NCI-H1048 (cell line): ENCODE results near the gene PPP1R27.

ENCODE experiments used
- DNase-seq: peaks from one replicate; lab custom pipeline; 2025; lab: John Stamatoyannopoulos, UW

The PPP1R27 gene

GRCh38 chr17:81834831-81835267, at the start of gene PPP1R27:
Gene PPP1R27, minus strand, starts transcription at chr17:81835050. Its CDS starts 97 bp downstream, at chr17:81834953.
- DNase-seq: no peak

- DNase-seq: no peak
Observed at GRCh38 chr17:81884520-81884919, 49.7 kb upstream of the PPP1R27 start.

- DNase-seq: no peak
Observed at GRCh38 chr17:81879121-81879520, 44.3 kb upstream of the PPP1R27 start.

GRCh38 chr17:81878294-81878693, 43.4 kb upstream of the PPP1R27 start:
- no peak for DNase-seq

GRCh38 chr17:81877569-81877968, 42.7 kb upstream of the PPP1R27 start:
- DNase-seq: no peak

- peak; percentile 58 for DNase-seq
Observed at GRCh38 chr17:81871387-81872230, 36.8 kb upstream of the PPP1R27 start.

GRCh38 chr17:81870981-81871386, 36.1 kb upstream of the PPP1R27 start, which contains the start of gene ARHGDIA:
Gene ARHGDIA, minus strand, starts transcription at chr17:81871337. Its CDS starts 1,407 bp downstream, at chr17:81869930.
- DNase-seq: no peak

GRCh38 chr17:81870131-81870980, 35.5 kb upstream of the PPP1R27 start:
- DNase-seq: no peak

- DNase-seq: no peak
Observed at GRCh38 chr17:81869221-81870130, 34.6 kb upstream of the PPP1R27 start.

- no peak for DNase-seq
Observed at GRCh38 chr17:81868674-81869220, 33.9 kb upstream of the PPP1R27 start.

GRCh38 chr17:81867991-81868673, 33.3 kb upstream of the PPP1R27 start:
- no peak for DNase-seq

GRCh38 chr17:81867170-81867990, 32.5 kb upstream of the PPP1R27 start:
- no peak for DNase-seq

- no peak for DNase-seq
Observed at GRCh38 chr17:81866440-81867169, 31.8 kb upstream of the PPP1R27 start.

GRCh38 chr17:81865733-81866439, 31.0 kb upstream of the PPP1R27 start:
- DNase-seq: no peak

- no peak for DNase-seq
Observed at GRCh38 chr17:81865358-81865732, 30.5 kb upstream of the PPP1R27 start.

- DNase-seq: no peak
Observed at GRCh38 chr17:81863833-81864768, 29.3 kb upstream of the PPP1R27 start.

GRCh38 chr17:81863123-81863675, 28.3 kb upstream of the PPP1R27 start:
- DNase-seq: no peak
